Left ventricle myocardium inferior (tissue), 1 donor: ENCODE results near the gene PHC1. TPM values are rescaled to one million over a fixed set of nuclear protein-coding genes. Genes with fewer than 3 reads are reported as not detected.

Experiments used
- DNase-seq: peaks from one replicate; pipeline ENCODE4 v3.0.0-alpha.2; 2020
- H3K27ac ChIP-seq: fragments of 200-600 bp; replicated peaks from 2 replicates; pipeline ENCODE4 v1.8.0; 2021
- H3K27me3 ChIP-seq: fragments of 200-600 bp; 2 replicates; pipeline ENCODE4 v1.8.0; 2021; ENCODE audit warnings: low read depth
- H3K36me3 ChIP-seq: fragments of 200-600 bp; 2 replicates; pipeline ENCODE4 v1.8.0; 2021
- H3K4me1 ChIP-seq: fragments of 200-600 bp; 2 replicates; pipeline ENCODE4 v1.8.0; 2021
- H3K4me3 ChIP-seq: fragments of 200-600 bp; 2 replicates; pipeline ENCODE4 v1.8.0; 2021; ENCODE audit warnings: mild to moderate bottlenecking, moderate library complexity
- H3K9me3 ChIP-seq: fragments of 200-600 bp; replicated peaks from 2 replicates; pipeline ENCODE4 v1.8.0; 2021
- intact Hi-C: fragments of 100-400 bp; cut with micrococcal nuclease; formaldehyde crosslinking; loops from one replicate; pipeline ENCODE4 v1.11.0; 2022
- total RNA-seq: library from RNA; stranded (reverse); fragmentation: NEBNext Ultra II Directional; extraction: Animal tissue kit (Norgen Biotek cat#: 25700); gene quantifications from one replicate; pipeline ENCODE4 v1.2.1, GENCODE V29; 2021
- TF ChIP-seq, protein P1 (sequence below): fragments of 200-600 bp; IDR thresholded peaks from 2 replicates; pipeline ENCODE4 v1.8.0; 2021; ENCODE audit warnings: antibody characterized with exemption, mild to moderate bottlenecking, borderline replicate concordance
- donor health status: DM: no; HTN: yes; CAD: no; lungs with severe emphysema.

The PHC1 gene
- total RNA-seq, 1 donor from 2014 or later: 23.4 TPM

- no peaks in the 10 kb centered on the region for H3K27me3 ChIP-seq
- H3K4me1 ChIP-seq: peaks cover 25% of the 10 kb centered on the region
- TF ChIP-seq, protein P1, sequence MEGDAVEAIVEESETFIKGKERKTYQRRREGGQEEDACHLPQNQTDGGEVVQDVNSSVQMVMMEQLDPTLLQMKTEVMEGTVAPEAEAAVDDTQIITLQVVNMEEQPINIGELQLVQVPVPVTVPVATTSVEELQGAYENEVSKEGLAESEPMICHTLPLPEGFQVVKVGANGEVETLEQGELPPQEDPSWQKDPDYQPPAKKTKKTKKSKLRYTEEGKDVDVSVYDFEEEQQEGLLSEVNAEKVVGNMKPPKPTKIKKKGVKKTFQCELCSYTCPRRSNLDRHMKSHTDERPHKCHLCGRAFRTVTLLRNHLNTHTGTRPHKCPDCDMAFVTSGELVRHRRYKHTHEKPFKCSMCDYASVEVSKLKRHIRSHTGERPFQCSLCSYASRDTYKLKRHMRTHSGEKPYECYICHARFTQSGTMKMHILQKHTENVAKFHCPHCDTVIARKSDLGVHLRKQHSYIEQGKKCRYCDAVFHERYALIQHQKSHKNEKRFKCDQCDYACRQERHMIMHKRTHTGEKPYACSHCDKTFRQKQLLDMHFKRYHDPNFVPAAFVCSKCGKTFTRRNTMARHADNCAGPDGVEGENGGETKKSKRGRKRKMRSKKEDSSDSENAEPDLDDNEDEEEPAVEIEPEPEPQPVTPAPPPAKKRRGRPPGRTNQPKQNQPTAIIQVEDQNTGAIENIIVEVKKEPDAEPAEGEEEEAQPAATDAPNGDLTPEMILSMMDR: no peak
- no peak for DNase-seq
- peaks cover 7% of the 10 kb centered on the region for H3K9me3 ChIP-seq
- no peak overlapping the region for H3K27ac ChIP-seq
- intact Hi-C loops: loop anchor here (5.0 kb wide), 1 partner anchor 88 kb away; no protein-coding TSS in a partner anchor
- peaks cover 9% of the 10 kb centered on the region for H3K36me3 ChIP-seq
- no peak overlapping the region for H3K4me3 ChIP-seq
Measured at GRCh38 chr12:8953773-8954402, 39.6 kb downstream of the PHC1 start.

DNA sequence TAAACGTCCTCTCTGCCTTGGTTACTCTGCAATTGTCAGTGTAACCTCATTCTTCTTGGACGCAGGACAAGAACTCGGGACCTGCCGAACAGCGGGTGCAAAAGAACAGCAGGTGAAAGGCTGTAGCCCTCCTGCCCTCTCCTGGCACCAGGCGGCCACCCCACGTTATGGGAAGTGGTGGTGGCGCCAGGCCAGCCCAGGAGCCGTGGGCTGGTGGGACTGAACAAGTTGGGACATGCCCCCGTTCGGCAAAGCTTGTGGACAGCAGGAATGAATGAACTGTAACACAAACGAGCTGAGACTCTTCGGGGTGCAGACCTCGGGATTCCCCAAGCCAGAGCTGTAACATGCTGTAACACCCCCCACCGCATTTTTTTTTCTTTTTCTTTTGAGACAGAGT, 41.8 kb downstream of the PHC1 start:
- H3K4me1 ChIP-seq: peaks cover 18% of the 10 kb centered on the region
- TF ChIP-seq, protein P1: no peak
- no peak overlapping the region for H3K4me3 ChIP-seq
- no peak for DNase-seq
- intact Hi-C loops: no loop called here
- no peak overlapping the region for H3K27ac ChIP-seq
- H3K36me3 ChIP-seq: peaks cover 9% of the 10 kb centered on the region
- no peaks in the 10 kb centered on the region for H3K27me3 ChIP-seq
- H3K9me3 ChIP-seq: peaks cover 7% of the 10 kb centered on the region

GRCh38 chr12:8956772-8957171, 42.5 kb downstream of the PHC1 start:
- H3K27me3 ChIP-seq: no peaks in the 10 kb centered on the region
- TF ChIP-seq, protein P1: no peak
- peaks cover 7% of the 10 kb centered on the region for H3K9me3 ChIP-seq
- H3K27ac ChIP-seq: no peak overlapping the region
- DNase-seq: peak; percentile 18
- intact Hi-C loops: no loop called here
- H3K4me1 ChIP-seq: peaks cover 11% of the 10 kb centered on the region
- peaks cover 9% of the 10 kb centered on the region for H3K36me3 ChIP-seq
- no peak overlapping the region for H3K4me3 ChIP-seq

- intact Hi-C loops: no loop called here
- Histone ChIP-seq H3K36me3 (peaks cover 9% of the 10 kb centered on the region), H3K4me1 (peaks cover 9% of the 10 kb centered on the region), H3K4me3 (no peak overlapping the region), H3K27ac (no peak overlapping the region), H3K9me3 (peaks cover 7% of the 10 kb centered on the region), H3K27me3 (no peaks in the 10 kb centered on the region)
- no peak for DNase-seq
- TF ChIP-seq, protein P1: no peak
Measured at GRCh38 chr12:8957561-8957960, 43.3 kb downstream of the PHC1 start.

GRCh38 chr12:8958066-8958465, 43.8 kb downstream of the PHC1 start:
- Histone ChIP-seq H3K9me3 (peaks cover 2% of the 10 kb centered on the region), H3K36me3 (peaks cover 9% of the 10 kb centered on the region), H3K27me3 (no peaks in the 10 kb centered on the region), H3K4me1 (peaks cover 9% of the 10 kb centered on the region), H3K4me3 (no peak overlapping the region), H3K27ac (no peak overlapping the region)
- no peak for DNase-seq
- TF ChIP-seq, protein P1: no peak
- intact Hi-C loops: no loop called here
